Testis (tissue), 3 donors: Measurements from ENCODE around the gene OPN1LW. TPM values are rescaled to one million over a fixed set of nuclear protein-coding genes. Genes with fewer than 3 reads are reported as not detected.

Experiments
- polyA plus RNA-seq: library from polyadenylated mRNA; stranded (reverse); fragments of 350-450 nt; fragmentation: Illumina TruSeq; extraction: RNeasy Lipid Tissue Mini Kit (QIAGEN cat#74804); gene quantifications from one replicate; pipeline ENCODE4 v1.2.3, GENCODE V29; 2014; ENCODE audit warnings: low read depth, low replicate concordance; ENCODE audit not compliant: insufficient read depth
- total RNA-seq, 2 donors: library from RNA; depleted of rRNA; stranded (reverse); fragments of >200 nt; gene quantifications; one replicate each; pipeline ENCODE4 v1.2.3, GENCODE V29; 2016

OPN1LW gene
- total and polyA plus RNA-seq, 3 donors from 2014 or later = 0.31 TPM; not detected in 2

Other genes starting within 250 kb of the OPN1LW start
- 1 to 10 TPM in 1 of 2 donors, under 1 TPM in 1; 0.74 to 1.1 TPM for gene AVPR2, start 239.6 kb upstream of the OPN1LW start, total RNA-seq
- 1.3 TPM for gene AVPR2, start 239.6 kb upstream of the OPN1LW start, polyA plus RNA-seq
- gene ARHGAP4, start 218.0 kb upstream of the OPN1LW start, total RNA-seq = 10 to 100 TPM; 34.6 to 41.3 TPM
- gene ARHGAP4, start 218.0 kb upstream of the OPN1LW start, polyA plus RNA-seq = 25.6 TPM
- 10 to 100 TPM; 46.7 to 52.8 TPM for gene NAA10, start 209.2 kb upstream of the OPN1LW start, total RNA-seq
- gene NAA10, start 209.2 kb upstream of the OPN1LW start, polyA plus RNA-seq = 33.9 TPM
- 1 to 10 TPM; 2.8 to 3.4 TPM for gene RENBP, start 199.6 kb upstream of the OPN1LW start, total RNA-seq
- 4.8 TPM for gene RENBP, start 199.6 kb upstream of the OPN1LW start, polyA plus RNA-seq
- 100 to 1,000 TPM; 102 to 115 TPM for gene HCFC1, start 172.4 kb upstream of the OPN1LW start, total RNA-seq
- 32.3 TPM for gene HCFC1, start 172.4 kb upstream of the OPN1LW start, polyA plus RNA-seq
- gene TMEM187, start 171.5 kb upstream of the OPN1LW start, total RNA-seq = 10 to 100 TPM; 13.1 to 15.7 TPM
- gene TMEM187, start 171.5 kb upstream of the OPN1LW start, polyA plus RNA-seq = 6.1 TPM
- 10 to 100 TPM; 77.6 to 90.8 TPM for gene IRAK1, start 124.3 kb upstream of the OPN1LW start, total RNA-seq
- 48.6 TPM for gene IRAK1, start 124.3 kb upstream of the OPN1LW start, polyA plus RNA-seq
- gene MECP2, start 46.5 kb upstream of the OPN1LW start, total RNA-seq = 10 to 100 TPM; 85.4 to 86.4 TPM
- 25.0 TPM for gene MECP2, start 46.5 kb upstream of the OPN1LW start, polyA plus RNA-seq
- not detected for gene OPN1MW, start 38.4 kb downstream of the OPN1LW start, total RNA-seq
- not detected for gene OPN1MW, start 38.4 kb downstream of the OPN1LW start, polyA plus RNA-seq
- not detected for gene OPN1MW2, start 75.5 kb downstream of the OPN1LW start, total RNA-seq
- not detected for gene OPN1MW2, start 75.5 kb downstream of the OPN1LW start, polyA plus RNA-seq
- not detected for gene OPN1MW3, start 113.3 kb downstream of the OPN1LW start, total RNA-seq
- not detected for gene OPN1MW3, start 113.3 kb downstream of the OPN1LW start, polyA plus RNA-seq
- 1 to 10 TPM; 4.2 to 6.4 TPM for gene TEX28, start 150.9 kb downstream of the OPN1LW start, total RNA-seq
- gene TEX28, start 150.9 kb downstream of the OPN1LW start, polyA plus RNA-seq = 9.0 TPM
- 100 to 1,000 TPM; 224 to 268 TPM for gene TKTL1, start 151.6 kb downstream of the OPN1LW start, total RNA-seq
- 233 TPM for gene TKTL1, start 151.6 kb downstream of the OPN1LW start, polyA plus RNA-seq
- gene FLNA, start 230.4 kb downstream of the OPN1LW start, total RNA-seq = 100 to 1,000 TPM; 400 to 532 TPM
- 474 TPM for gene FLNA, start 230.4 kb downstream of the OPN1LW start, polyA plus RNA-seq
- gene EMD, start 235.1 kb downstream of the OPN1LW start, total RNA-seq = 10 to 100 TPM; 65.6 to 69.6 TPM
- 74.2 TPM for gene EMD, start 235.1 kb downstream of the OPN1LW start, polyA plus RNA-seq